LNCaP clone FGC (cell line): ENCODE data around the gene TMEM221.

Source experiments
- DNase-seq: peaks from one replicate; pipeline ENCODE4 v3.0.0-alpha.2; 2011; ENCODE audit warnings: low read depth
- H3K4me3 ChIP-seq: 2 replicates; pipeline ENCODE4 v1.5.1; 2011; ENCODE audit warnings: mild to moderate bottlenecking, low read depth, low read length, control low read depth
- CTCF ChIP-seq: IDR thresholded peaks from 2 replicates; pipeline ENCODE4 v1.5.1; 2012; ENCODE audit warnings: mild to moderate bottlenecking; ENCODE audit not compliant: control insufficient read depth, insufficient read depth; ENCODE audit errors: extremely low read depth

The TMEM221 gene

GRCh38 chr19:17404015-17404414 lies 44.5 kb downstream of the TMEM221 start:
- no peak overlapping the region for H3K4me3 ChIP-seq
- no peak for TF ChIP-seq CTCF
- DNase-seq = no peak

- TF ChIP-seq CTCF = no peak
- H3K4me3 ChIP-seq = no peak overlapping the region
- DNase-seq = no peak
These were observed 45.2 kb downstream of the TMEM221 start for GRCh38 chr19:17402982-17403855.

DNA sequence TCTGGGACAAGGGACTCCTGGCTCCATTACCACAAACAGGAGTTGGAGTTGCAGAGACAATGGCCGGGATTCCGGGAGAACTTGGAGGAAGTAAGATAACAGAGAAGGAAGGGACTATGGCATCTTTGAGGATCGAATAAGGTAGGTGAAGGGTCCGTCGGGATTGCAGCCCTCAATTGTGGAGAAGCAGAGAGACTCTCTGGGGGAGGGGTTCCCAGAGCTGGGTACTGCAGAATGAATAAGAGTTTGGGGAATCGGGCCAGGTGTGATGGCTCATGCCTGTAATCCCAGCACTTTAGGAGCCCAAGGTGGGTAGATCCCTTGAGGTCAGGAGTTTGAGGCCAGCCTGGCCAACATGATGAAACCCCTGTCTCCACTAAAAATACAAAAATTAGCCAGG lies 46.8 kb downstream of the TMEM221 start:
- H3K4me3 ChIP-seq = no peak overlapping the region
- TF ChIP-seq CTCF = no peak
- no peak for DNase-seq

DNA sequence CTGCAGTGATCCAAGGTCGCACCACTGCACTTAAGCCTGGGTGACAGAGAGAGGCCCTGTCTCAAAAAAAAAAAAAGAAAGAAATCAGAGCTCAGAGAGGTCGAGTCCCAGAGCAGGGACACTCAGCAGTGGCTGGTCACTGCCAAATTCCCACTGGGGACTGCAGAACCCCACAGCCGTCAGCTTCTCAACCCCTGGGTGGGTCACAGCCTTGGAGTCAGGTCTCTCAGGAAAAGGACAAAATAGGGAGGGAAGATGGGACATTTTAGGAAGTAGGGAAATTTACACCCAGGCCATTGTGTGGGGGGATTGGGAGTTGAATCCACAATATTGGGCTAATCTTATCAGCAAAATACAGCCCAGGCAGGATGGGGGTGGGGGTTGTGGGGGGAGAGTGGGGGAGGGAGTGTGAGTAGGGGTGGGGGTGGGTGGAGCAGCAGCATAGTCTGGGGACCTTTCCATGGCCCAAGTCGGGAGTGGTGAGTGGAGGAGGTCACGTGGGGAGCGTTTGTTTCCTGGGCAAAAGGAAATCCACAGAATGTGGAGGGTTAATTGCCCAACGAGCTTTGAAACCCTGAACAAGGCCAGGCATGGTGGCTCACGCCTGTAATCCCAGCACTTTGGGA lies 49.5 kb downstream of the TMEM221 start:
- no peak for DNase-seq
- TF ChIP-seq CTCF = no peak
- H3K4me3 ChIP-seq = no peak overlapping the region

DNA sequence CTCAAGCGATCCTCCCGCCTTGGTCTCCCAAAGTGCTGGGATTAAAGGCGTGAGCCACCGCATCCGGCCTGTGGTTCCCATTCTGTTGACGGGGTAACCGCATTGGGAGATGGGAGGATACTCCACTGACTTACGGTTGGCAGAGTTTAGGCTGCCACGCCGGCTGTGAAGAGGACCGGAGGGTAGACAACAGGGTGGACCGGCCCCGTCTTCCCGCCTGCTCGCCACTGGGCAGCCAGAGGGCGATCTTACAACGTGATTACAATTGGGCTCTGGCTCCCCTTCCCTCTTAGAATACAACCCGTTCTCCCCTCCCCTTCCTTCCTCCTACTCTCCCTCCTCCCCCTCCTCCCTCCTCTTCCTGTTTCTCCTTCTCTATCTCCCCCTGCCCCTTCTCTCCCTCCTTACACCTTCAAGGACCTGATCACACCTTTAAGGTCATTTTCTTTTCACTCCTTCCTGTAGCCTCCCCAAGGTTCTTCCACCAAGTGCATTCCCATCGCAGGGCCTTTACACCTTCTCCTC lies 53.5 kb downstream of the TMEM221 start:
- H3K4me3 ChIP-seq = no peak overlapping the region
- peak; percentile 10 for DNase-seq
- peak; percentile 51 for TF ChIP-seq CTCF

DNA sequence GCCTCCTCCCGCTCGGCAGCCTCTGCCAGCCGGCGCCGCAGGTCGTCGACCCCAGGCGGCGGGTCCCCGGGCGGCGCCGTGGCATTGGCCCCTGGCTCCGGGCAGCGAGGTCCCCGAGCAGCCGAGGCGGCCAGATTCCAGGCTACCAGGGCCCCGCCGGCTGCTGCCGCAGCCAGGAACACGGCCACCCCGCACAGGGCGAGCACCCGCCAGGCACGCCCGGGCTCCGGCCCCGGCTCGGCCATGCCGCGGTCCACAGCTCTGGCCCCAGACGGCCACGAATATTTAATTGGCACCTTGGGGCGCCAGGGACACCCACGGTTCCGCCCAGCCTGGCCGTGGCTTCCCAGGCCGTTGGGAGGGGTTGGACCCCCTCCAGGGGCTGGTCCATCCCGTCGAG lies 54.6 kb downstream of the TMEM221 start, which contains the start of gene CCDC194:
Gene CCDC194, minus strand, starts transcription at position 283 of the 400 bp plus-strand sequence. Its CDS starts 38 bp downstream, at position 245.
- no peak within 1 kb of the TSS for H3K4me3 ChIP-seq
- no peak for DNase-seq
- no peak for TF ChIP-seq CTCF

- no peak for TF ChIP-seq CTCF
- DNase-seq = peak; percentile 18
- no peak overlapping the region for H3K4me3 ChIP-seq
These were observed 55.5 kb downstream of the TMEM221 start for GRCh38 chr19:17393002-17393401.
